Neural cell (in vitro differentiated cells): ENCODE results near the gene COL17A1.
A peak's percentile ranks its signal among the peaks of the same experiment; 100 is the strongest.

Source experiments
- CTCF ChIP-seq: fragments of 450-650 bp; IDR thresholded peaks from 2 replicates; pipeline ENCODE4 v1.5.1; 2014; ENCODE audit warnings: antibody characterized with exemption, mild to moderate bottlenecking, moderate library complexity; ENCODE audit not compliant: poor library complexity, severe bottlenecking
- EP300 ChIP-seq: fragments of 450-650 bp; conservative IDR thresholded peaks from 2 replicates; pipeline ENCODE4 v1.6.1; 2014; ENCODE audit warnings: antibody characterized with exemption, mild to moderate bottlenecking, moderate library complexity; ENCODE audit not compliant: poor library complexity, severe bottlenecking
- EZH2 ChIP-seq: fragments of 200-600, 300-800 bp; shearing (Covaris generic), sonication (generic); IDR thresholded peaks from 2 replicates; pipeline ENCODE4 v1.6.1; 2014; ENCODE audit warnings: antibody characterized with exemption, low read length, borderline replicate concordance, mild to moderate bottlenecking; ENCODE audit not compliant: insufficient read depth, poor library complexity, severe bottlenecking
- MXI1 ChIP-seq: fragments of 450-650 bp; conservative IDR thresholded peaks from 2 replicates; pipeline ENCODE4 v1.6.1; 2014; ENCODE audit warnings: antibody characterized with exemption, mild to moderate bottlenecking; ENCODE audit not compliant: poor library complexity, severe bottlenecking
- POLR2AphosphoS5 ChIP-seq: IDR thresholded peaks from 2 replicates; pipeline ENCODE4 v1.6.1; 2012
- RAD21 ChIP-seq: fragments of 450-650 bp; conservative IDR thresholded peaks from 2 replicates; pipeline ENCODE4 v1.6.1; 2014; ENCODE audit warnings: antibody characterized with exemption, mild to moderate bottlenecking, moderate library complexity
- REST ChIP-seq: IDR thresholded peaks from 2 replicates; pipeline ENCODE4 v1.6.1; 2012; ENCODE audit warnings: borderline replicate concordance
- SMC3 ChIP-seq: fragments of 450-650 bp; conservative IDR thresholded peaks from 2 replicates; pipeline ENCODE4 v1.6.1; 2014; ENCODE audit warnings: antibody characterized with exemption, mild to moderate bottlenecking, moderate library complexity; ENCODE audit not compliant: poor library complexity
- TAF1 ChIP-seq: IDR thresholded peaks from 2 replicates; pipeline ENCODE4 v1.6.1; 2012; ENCODE audit warnings: low read depth

DNA sequence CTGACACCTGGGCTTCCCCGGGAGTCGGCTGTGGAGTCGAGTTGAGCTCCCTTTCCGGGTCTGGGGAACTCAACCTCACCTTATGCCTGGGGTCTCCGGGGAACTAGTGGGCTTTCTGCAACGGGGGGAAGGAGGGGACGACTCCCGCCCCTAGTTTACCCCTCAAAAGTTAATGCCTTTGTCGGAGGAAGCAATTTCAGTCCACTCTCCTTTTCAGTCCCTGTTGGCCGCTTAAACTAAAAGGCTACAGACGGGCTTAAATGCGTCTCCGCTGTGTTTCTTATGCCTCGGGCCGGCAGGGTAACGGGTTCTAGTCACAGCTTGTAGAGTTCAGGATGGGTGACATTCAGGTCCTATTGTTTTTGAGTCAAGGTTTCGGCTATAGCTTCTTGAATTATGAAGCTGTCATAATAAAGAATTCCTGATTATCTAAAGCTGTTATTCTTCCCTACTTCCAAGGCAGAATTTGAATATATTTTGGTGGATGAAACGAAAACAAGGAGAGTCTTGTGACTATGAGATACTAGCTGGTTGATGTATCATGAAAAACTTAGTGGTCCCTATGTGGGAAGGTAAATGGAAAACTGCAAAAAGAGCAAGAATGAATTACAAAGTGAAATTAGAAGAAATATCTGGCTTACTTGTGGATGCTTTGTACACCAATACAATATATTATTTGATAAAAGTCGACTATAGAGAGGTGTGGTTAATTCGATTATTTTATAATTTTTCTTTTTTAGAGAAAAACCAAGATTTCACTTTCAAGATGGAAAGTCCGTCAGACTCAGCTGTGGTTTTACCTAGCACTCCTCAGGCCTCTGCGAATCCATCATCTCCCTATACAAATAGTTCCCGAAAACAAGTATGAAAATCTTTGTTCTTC, 36.8 kb upstream of the COL17A1 start:
- no peak for TF ChIP-seq EP300
- TF ChIP-seq EZH2: no peak
- TF ChIP-seq POLR2AphosphoS5: no peak
- no peak for TF ChIP-seq SMC3
- TF ChIP-seq REST: peak; percentile 55
- TF ChIP-seq CTCF: no peak
- peak; percentile 62 for TF ChIP-seq MXI1
- TF ChIP-seq TAF1: no peak
- no peak for TF ChIP-seq RAD21
